NCI-H82 treated with DMSO at 0.1 percent for 48 hours (cell line): ENCODE data around the gene RAB3C.
A peak's percentile ranks its signal among the peaks of the same experiment; 100 is the strongest.

ENCODE experiments used
- DNase-seq: peaks from one replicate; lab custom pipeline; 2025; ENCODE audit not compliant: unreplicated experiment; lab: John Stamatoyannopoulos, UW

The RAB3C gene

GRCh38 chr5:58722160-58722559, 139.3 kb downstream of the RAB3C start:
- no peak for DNase-seq

GRCh38 chr5:58724992-58725391, 142.1 kb downstream of the RAB3C start:
- no peak for DNase-seq

GRCh38 chr5:58731641-58732040, 148.8 kb downstream of the RAB3C start:
- no peak for DNase-seq

GRCh38 chr5:58735637-58736036, 152.8 kb downstream of the RAB3C start:
- DNase-seq: no peak

GRCh38 chr5:58736214-58736613, 153.3 kb downstream of the RAB3C start:
- DNase-seq: no peak

GRCh38 chr5:58737671-58738070, 154.8 kb downstream of the RAB3C start:
- DNase-seq: no peak

- no peak for DNase-seq
Measured at GRCh38 chr5:58738336-58738735, 155.5 kb downstream of the RAB3C start.

- no peak for DNase-seq
Measured at GRCh38 chr5:58739051-58739450, 156.2 kb downstream of the RAB3C start.

GRCh38 chr5:58740956-58741355, 158.1 kb downstream of the RAB3C start:
- DNase-seq: no peak

GRCh38 chr5:58745350-58745749, 162.5 kb downstream of the RAB3C start:
- DNase-seq: no peak

- no peak for DNase-seq
Measured at GRCh38 chr5:58746321-58746720, 163.4 kb downstream of the RAB3C start.

GRCh38 chr5:58750036-58750435, 167.2 kb downstream of the RAB3C start:
- no peak for DNase-seq

- DNase-seq: peak; percentile 58
Measured at GRCh38 chr5:58751222-58751837, 168.5 kb downstream of the RAB3C start.

- no peak for DNase-seq
Measured at GRCh38 chr5:58752104-58752503, 169.2 kb downstream of the RAB3C start.

GRCh38 chr5:58753446-58753845, 170.6 kb downstream of the RAB3C start:
- DNase-seq: no peak

GRCh38 chr5:58754250-58754649, 171.4 kb downstream of the RAB3C start:
- no peak for DNase-seq

- DNase-seq: no peak
Measured at GRCh38 chr5:58755397-58755796, 172.5 kb downstream of the RAB3C start.

- DNase-seq: no peak
Measured at GRCh38 chr5:58759745-58760144, 176.9 kb downstream of the RAB3C start.

- DNase-seq: no peak
Measured at GRCh38 chr5:58760222-58760621, 177.3 kb downstream of the RAB3C start.

- no peak for DNase-seq
Measured at GRCh38 chr5:58761407-58761806, 178.5 kb downstream of the RAB3C start.

GRCh38 chr5:58763390-58763789, 180.5 kb downstream of the RAB3C start:
- no peak for DNase-seq

- DNase-seq: no peak
Measured at GRCh38 chr5:58764199-58764598, 181.3 kb downstream of the RAB3C start.

GRCh38 chr5:58765058-58765457, 182.2 kb downstream of the RAB3C start:
- no peak for DNase-seq
